Caco-2 (cell line): ENCODE measurements around the gene MCTP1. TPM values are rescaled to one million over a fixed set of nuclear protein-coding genes. Genes with fewer than 3 reads are reported as not detected.

Experiments
- BruUV-seq: library from RNA; stranded (reverse); fragments of 400-500 nt; replicated peaks from 2 replicates; lab custom pipeline; 2021; lab: Mats Ljungman, UMichigan
- CTCF ChIA-PET: fragments of 300-600 bp; sonication (Branson Sonifier 250); formaldehyde crosslinking; loops from one replicate; lab custom pipeline; 2022; ENCODE audit warnings: antibody characterized with exemption; lab: Charles Lee
- POLR2A ChIA-PET: fragments of 300-600 bp; sonication (Branson Sonifier 250); formaldehyde crosslinking; loops from one replicate; lab custom pipeline; 2022; ENCODE audit warnings: antibody characterized with exemption; lab: Charles Lee
- DNase-seq, 2 experiments: peaks; one replicate each; pipeline versions ENCODE4 v3.0.0 to v3.0.0-alpha.2; 2020 to 2022
- H3K27me3 ChIP-seq: replicated peaks from 2 replicates; pipeline ENCODE4 v1.6.0; 2011; ENCODE audit warnings: low read length; ENCODE audit not compliant: control insufficient read depth, insufficient read depth
- H3K36me3 ChIP-seq: 2 replicates; pipeline ENCODE4 v1.5.1; 2011; ENCODE audit warnings: low read length; ENCODE audit not compliant: control insufficient read depth, insufficient read depth
- H3K4me1 ChIP-seq: fragments of 250-450 bp; sonication (Bioruptor Pico); 2 replicates; pipeline ENCODE4 v1.5.1; 2020; ENCODE audit warnings: mild to moderate bottlenecking
- H3K4me3 ChIP-seq: 2 replicates; pipeline ENCODE4 v1.5.1; 2011; ENCODE audit warnings: low read depth, mild to moderate bottlenecking, control low read depth, low read length
- H3K9me3 ChIP-seq: fragments of 250-450 bp; sonication (Bioruptor Pico); 2 replicates; pipeline ENCODE4 v1.5.1; 2020; ENCODE audit warnings: mild to moderate bottlenecking, moderate library complexity
- H3K27ac Mint-ChIP-seq: one replicate; pipeline ENCODE4 v1.8.0; 2022; ENCODE audit warnings: mixed read lengths; ENCODE audit not compliant: unreplicated experiment
- H3K27me3 Mint-ChIP-seq: one replicate; pipeline ENCODE4 v1.8.0; 2022; ENCODE audit warnings: mixed read lengths; ENCODE audit not compliant: insufficient read depth, unreplicated experiment
- H3K36me3 Mint-ChIP-seq: one replicate; pipeline ENCODE4 v1.8.0; 2022; ENCODE audit warnings: mild to moderate bottlenecking, mixed read lengths; ENCODE audit not compliant: insufficient read depth, unreplicated experiment
- H3K4me1 Mint-ChIP-seq: one replicate; pipeline ENCODE4 v1.8.0; 2022; ENCODE audit warnings: low read depth, mixed read lengths; ENCODE audit not compliant: unreplicated experiment
- H3K4me3 Mint-ChIP-seq: one replicate; pipeline ENCODE4 v1.8.0; 2022; ENCODE audit warnings: mild to moderate bottlenecking, moderate library complexity, mixed read lengths; ENCODE audit not compliant: unreplicated experiment
- H3K9me3 Mint-ChIP-seq: one replicate; pipeline ENCODE4 v1.8.0; 2022; ENCODE audit warnings: mixed read lengths; ENCODE audit not compliant: unreplicated experiment
- intact Hi-C: fragments of 100-400 bp; cut with micrococcal nuclease; formaldehyde crosslinking; loops from one replicate; pipeline ENCODE4 v1.10.0; 2022; ENCODE audit not compliant: unreplicated experiment
- total RNA-seq: library from RNA; stranded (reverse); gene quantifications from 2 replicates; pipeline ENCODE4 v1.2.3, GENCODE V29; 2022
- TF ChIP-seq, protein P1 (sequence below), 2 experiments: fragments of 200-600 bp in 1 of 2; IDR thresholded peaks; 1 replicate in 1 of 2; 2 replicates in 1 of 2; pipeline versions ENCODE4 v1.5.1 to v1.8.0; 2011 to 2022; ENCODE audit warnings: antibody characterized with exemption in 1 of 2, control low read depth in 1 of 2, inconsistent platforms in 1 of 2, low read depth in 1 of 2, low read length in 1 of 2, mild to moderate bottlenecking in 1 of 2, moderate library complexity in 1 of 2; ENCODE audit not compliant: insufficient read depth in 1 of 2, severe bottlenecking in 1 of 2, unreplicated experiment in 1 of 2

Gene MCTP1
- total RNA-seq, 1 experiment from 2014 or later, result 3.2 TPM

GRCh38 chr5:94661086-94661485 is 623.8 kb downstream of the MCTP1 start:
- TF ChIP-seq, protein P1, sequence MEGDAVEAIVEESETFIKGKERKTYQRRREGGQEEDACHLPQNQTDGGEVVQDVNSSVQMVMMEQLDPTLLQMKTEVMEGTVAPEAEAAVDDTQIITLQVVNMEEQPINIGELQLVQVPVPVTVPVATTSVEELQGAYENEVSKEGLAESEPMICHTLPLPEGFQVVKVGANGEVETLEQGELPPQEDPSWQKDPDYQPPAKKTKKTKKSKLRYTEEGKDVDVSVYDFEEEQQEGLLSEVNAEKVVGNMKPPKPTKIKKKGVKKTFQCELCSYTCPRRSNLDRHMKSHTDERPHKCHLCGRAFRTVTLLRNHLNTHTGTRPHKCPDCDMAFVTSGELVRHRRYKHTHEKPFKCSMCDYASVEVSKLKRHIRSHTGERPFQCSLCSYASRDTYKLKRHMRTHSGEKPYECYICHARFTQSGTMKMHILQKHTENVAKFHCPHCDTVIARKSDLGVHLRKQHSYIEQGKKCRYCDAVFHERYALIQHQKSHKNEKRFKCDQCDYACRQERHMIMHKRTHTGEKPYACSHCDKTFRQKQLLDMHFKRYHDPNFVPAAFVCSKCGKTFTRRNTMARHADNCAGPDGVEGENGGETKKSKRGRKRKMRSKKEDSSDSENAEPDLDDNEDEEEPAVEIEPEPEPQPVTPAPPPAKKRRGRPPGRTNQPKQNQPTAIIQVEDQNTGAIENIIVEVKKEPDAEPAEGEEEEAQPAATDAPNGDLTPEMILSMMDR (IDR thresholded peaks at IDR 0.05; ENCODE audit: insufficient read depth in 1 of 2, low read depth in 1 of 2, low read length in 1 of 2, severe bottlenecking in 1 of 2, unreplicated experiment in 1 of 2), result no peak
- Mint-ChIP-seq H3K4me3 (no peak overlapping the region), H3K9me3 (peaks cover 37% of the 10 kb centered on the region), H3K27me3 (no peaks in the 10 kb centered on the region), H3K4me1 (no peaks in the 10 kb centered on the region), H3K27ac (no peak overlapping the region), H3K36me3 (peaks cover 18% of the 10 kb centered on the region)
- CTCF ChIA-PET, result no interaction called here
- no peaks in the 10 kb centered on the region for H3K4me1 ChIP-seq
- peaks cover 13% of the 10 kb centered on the region for H3K9me3 ChIP-seq
- no peak overlapping the region for H3K4me3 ChIP-seq
- no peaks in the 10 kb centered on the region for H3K36me3 ChIP-seq
- POLR2A ChIA-PET, result no interaction called here
- no peaks in the 10 kb centered on the region for H3K27me3 ChIP-seq
- intact Hi-C loops, result no loop called here
- no TSS peak for BruUV-seq
- no peak for DNase-seq

DNA sequence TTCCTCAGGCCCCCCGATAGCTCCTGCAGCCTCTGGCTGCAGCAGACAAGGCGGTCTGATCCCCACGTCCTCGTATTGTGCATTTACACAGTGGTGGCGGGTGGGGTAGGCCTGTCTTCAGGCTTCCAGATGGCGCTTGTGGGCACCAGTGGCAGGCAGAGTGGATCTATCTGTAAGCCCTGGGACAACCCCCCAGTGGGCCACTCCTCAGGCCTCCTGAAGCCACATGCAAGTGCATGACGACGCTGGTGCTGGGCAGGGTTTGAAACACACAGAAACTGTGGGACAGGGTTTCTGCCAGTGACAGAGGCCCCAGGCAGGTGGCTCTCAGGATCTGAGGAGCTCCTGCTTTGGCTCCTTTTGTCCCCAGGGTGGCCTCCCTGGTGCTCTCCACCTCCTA is 624.4 kb downstream of the MCTP1 start:
- POLR2A ChIA-PET, result no interaction called here
- H3K9me3 Mint-ChIP-seq, result peaks cover 42% of the 10 kb centered on the region
- CTCF ChIA-PET, result no interaction called here
- H3K4me1 Mint-ChIP-seq, result no peaks in the 10 kb centered on the region
- Histone ChIP-seq H3K27me3 (no peaks in the 10 kb centered on the region), H3K4me3 (no peak overlapping the region), H3K4me1 (no peaks in the 10 kb centered on the region), H3K9me3 (peaks cover 13% of the 10 kb centered on the region), H3K36me3 (no peaks in the 10 kb centered on the region)
- TF ChIP-seq, protein P1 (IDR thresholded peaks at IDR 0.05; ENCODE audit: insufficient read depth in 1 of 2, low read depth in 1 of 2, low read length in 1 of 2, severe bottlenecking in 1 of 2, unreplicated experiment in 1 of 2), result no peak
- H3K36me3 Mint-ChIP-seq, result peaks cover 18% of the 10 kb centered on the region
- no TSS peak for BruUV-seq
- intact Hi-C loops, result no loop called here
- H3K27ac Mint-ChIP-seq, result no peak overlapping the region
- no peak for DNase-seq
- H3K4me3 Mint-ChIP-seq, result no peak overlapping the region
- H3K27me3 Mint-ChIP-seq, result no peaks in the 10 kb centered on the region

- BruUV-seq, result no TSS peak
- Mint-ChIP-seq H3K36me3 (peaks cover 18% of the 10 kb centered on the region), H3K4me3 (no peak overlapping the region), H3K27ac (no peak overlapping the region), H3K4me1 (no peaks in the 10 kb centered on the region), H3K9me3 (peaks cover 51% of the 10 kb centered on the region), H3K27me3 (no peaks in the 10 kb centered on the region)
- no peaks in the 10 kb centered on the region for H3K27me3 ChIP-seq
- no peaks in the 10 kb centered on the region for H3K36me3 ChIP-seq
- DNase-seq, result no peak
- POLR2A ChIA-PET, result no interaction called here
- H3K4me1 ChIP-seq, result no peaks in the 10 kb centered on the region
- no peak overlapping the region for H3K4me3 ChIP-seq
- H3K9me3 ChIP-seq, result peaks cover 13% of the 10 kb centered on the region
- CTCF ChIA-PET, result no interaction called here
- TF ChIP-seq, protein P1 (IDR thresholded peaks at IDR 0.05; ENCODE audit: insufficient read depth in 1 of 2, low read depth in 1 of 2, low read length in 1 of 2, severe bottlenecking in 1 of 2, unreplicated experiment in 1 of 2), result no peak
- intact Hi-C loops, result no loop called here
Observed at GRCh38 chr5:94658272-94658671, 626.6 kb downstream of the MCTP1 start.

Other genes starting within 250 kb of the MCTP1 start
- not detected in 2 replicates for gene FAM81B, start 106.3 kb upstream of the MCTP1 start, total RNA-seq